PC-9 (cell line): Measurements from ENCODE around the gene ERGIC2.

Experiments used
- CTCF ChIP-seq: fragments of 200-600 bp; sonication (generic); conservative IDR thresholded peaks from 2 replicates; pipeline ENCODE4 v1.6.1; 2017; ENCODE audit warnings: mixed run types, antibody characterized with exemption, mild to moderate bottlenecking, moderate library complexity
- EZH2 ChIP-seq: fragments of 200-600 bp; sonication (generic); IDR thresholded peaks from 2 replicates; pipeline ENCODE4 v1.8.0; 2017; ENCODE audit warnings: antibody characterized with exemption, low read depth

GRCh38 chr12:29301114-29301513, 79.9 kb downstream of the ERGIC2 start:
- no peak for TF ChIP-seq CTCF
- TF ChIP-seq EZH2, result no peak
